ENCODE data around the gene CEP131.

- TF ChIP-seq POLR2A (IDR thresholded peaks at IDR 0.05) = no peak
- TF ChIP-seq, protein P1, sequence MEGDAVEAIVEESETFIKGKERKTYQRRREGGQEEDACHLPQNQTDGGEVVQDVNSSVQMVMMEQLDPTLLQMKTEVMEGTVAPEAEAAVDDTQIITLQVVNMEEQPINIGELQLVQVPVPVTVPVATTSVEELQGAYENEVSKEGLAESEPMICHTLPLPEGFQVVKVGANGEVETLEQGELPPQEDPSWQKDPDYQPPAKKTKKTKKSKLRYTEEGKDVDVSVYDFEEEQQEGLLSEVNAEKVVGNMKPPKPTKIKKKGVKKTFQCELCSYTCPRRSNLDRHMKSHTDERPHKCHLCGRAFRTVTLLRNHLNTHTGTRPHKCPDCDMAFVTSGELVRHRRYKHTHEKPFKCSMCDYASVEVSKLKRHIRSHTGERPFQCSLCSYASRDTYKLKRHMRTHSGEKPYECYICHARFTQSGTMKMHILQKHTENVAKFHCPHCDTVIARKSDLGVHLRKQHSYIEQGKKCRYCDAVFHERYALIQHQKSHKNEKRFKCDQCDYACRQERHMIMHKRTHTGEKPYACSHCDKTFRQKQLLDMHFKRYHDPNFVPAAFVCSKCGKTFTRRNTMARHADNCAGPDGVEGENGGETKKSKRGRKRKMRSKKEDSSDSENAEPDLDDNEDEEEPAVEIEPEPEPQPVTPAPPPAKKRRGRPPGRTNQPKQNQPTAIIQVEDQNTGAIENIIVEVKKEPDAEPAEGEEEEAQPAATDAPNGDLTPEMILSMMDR (IDR thresholded peaks at IDR 0.05) = no peak
Measured at GRCh38 chr17:81209141-81209540, 13.6 kb downstream of the CEP131 start.
